ENCODE data around the gene IQCN.
"Not testable (repeated sequence)": the region's sequence is repeated elsewhere in the genome, so short reads cannot be mapped to it uniquely, and the experiment has no call there.

The IQCN gene

DNA sequence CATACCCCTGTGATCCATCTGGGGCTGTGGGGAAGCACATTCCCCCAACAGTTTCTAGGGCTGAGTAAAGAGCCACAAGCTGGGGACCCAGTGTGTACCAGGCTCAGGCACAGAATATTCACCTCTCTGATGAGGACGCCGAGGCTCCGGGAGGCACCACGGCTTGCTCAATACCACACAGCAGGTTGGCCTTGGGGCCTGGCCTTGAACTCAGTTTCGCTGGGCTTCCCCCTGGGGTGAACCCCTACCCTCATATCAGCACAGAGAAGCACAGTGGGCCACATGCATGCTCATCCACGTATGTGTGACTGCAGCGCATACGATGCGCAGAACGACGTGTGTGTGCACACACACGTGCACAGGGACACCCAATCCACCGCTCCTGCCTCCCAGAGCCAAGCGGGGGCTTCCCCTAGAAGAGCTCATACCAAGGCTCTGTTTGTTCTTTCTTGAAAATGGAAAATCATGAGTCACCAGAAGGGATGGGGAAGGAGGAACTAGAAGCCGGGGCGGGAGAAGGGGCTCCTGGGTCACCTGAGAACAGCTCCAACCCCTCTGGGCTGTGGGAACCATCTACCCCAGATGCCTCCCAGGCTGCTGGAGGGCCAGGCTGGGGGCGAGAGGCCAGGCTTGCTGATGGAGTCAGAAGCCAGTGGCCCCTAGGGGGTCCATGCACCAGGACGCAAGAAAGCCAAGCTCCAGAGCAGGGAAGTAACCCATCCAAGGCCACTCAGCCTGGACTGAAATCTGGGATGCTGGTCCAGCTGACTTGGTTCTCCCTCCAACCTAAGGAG lies 43.1 kb downstream of the IQCN start:
- DNase-seq = no peak

DNA sequence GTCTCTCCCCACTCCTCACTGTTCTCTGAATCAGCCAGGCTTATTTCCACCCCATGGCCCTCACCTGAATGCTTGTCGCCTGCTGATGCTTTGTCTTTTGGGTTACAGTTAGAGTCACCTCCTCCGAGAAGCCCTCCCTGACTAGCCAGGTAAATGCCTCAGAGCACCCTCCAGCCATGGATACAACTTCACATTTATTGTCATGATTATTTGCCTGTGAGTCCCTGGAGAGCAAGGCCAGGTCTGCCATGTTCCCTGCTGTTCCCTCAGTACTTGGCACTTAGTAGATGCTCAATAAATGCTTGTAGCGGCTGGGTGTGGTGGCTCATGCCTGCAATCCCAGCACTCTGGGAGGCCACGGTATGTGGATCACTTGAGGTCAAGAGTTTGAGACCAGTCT lies 44.3 kb downstream of the IQCN start:
- no peak for DNase-seq

DNA sequence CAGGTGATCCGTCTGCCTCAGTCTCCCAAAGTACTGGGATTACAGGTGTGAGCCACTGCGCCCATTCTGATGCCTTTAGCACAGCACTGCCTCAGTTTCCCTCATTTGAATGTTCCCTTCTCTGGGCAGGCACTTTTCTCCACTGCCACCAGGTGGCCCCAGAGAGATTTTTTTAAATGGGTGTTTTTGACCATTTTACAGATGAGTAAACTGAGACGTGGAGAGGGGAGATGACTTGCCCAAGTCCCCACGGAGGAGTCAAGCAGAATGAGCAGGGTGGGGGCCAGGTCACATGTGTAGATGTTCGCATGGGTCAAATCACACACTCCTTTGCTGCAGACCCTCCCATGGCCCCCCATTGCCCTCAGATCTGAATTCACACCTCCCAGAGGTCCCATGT lies 44.8 kb downstream of the IQCN start:
- DNase-seq = no peak

DNA sequence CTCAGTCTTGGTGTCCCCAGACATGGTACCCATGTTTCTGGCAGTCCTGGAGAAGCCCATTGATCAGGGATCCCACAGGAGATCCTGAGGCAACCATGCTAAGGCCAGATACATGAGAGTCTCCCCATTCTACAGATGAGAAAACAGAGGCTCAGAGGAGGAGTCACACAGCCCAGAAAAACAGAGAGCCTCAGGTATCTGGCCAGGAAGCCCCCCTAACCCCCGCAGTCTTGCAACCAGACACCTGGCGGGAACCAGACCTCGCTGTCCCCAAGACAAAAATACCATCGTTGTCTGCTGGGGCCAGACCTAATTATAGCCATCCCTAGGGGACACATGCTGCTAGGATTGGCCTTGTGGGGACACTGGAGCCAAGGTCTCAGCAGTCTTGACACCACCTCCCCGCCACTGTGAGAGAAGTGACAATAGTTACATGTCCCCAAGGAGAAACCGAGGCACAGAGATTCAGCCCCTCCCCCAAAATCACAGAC lies 46.4 kb downstream of the IQCN start:
- no peak for DNase-seq

DNA sequence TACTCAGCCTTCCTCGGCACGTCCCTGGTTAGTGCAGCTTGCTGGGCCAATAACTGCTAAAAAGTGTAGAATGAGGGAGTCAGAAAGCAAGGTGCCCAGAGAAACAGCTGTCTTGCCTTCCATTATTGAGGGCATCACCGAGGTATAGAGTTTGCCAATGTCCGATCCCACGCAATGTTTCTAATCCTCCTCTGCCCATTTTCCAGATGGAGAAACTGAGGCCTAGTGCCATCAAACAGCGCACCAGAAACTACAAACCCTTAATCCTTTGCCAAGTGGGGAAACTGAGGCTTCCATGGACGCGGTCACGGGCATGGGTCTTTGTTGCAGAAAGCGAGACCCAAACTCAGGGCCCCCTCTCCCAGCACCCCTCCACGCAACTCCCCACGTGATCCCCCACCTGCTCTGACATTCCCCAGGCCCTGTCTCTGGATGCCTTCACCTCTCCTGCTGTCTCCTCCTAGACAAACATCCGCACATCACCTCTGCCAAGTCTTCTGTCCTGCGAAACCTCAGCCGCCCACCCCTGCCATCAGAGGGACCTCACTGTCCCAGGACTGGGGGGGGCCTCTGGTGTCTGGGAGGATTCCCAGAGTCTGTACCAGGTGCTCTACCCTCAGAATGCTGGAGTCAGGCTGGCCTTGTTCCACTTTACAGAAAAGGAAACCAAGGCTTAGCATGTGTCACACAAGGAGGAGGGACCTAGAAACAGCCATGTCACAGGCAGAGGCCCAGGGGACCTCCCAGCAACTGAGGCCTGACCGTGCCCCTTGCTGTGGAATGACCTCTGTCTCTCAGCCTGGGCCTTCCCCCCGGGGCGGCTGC lies 47.1 kb downstream of the IQCN start:
- DNase-seq = no peak

DNA sequence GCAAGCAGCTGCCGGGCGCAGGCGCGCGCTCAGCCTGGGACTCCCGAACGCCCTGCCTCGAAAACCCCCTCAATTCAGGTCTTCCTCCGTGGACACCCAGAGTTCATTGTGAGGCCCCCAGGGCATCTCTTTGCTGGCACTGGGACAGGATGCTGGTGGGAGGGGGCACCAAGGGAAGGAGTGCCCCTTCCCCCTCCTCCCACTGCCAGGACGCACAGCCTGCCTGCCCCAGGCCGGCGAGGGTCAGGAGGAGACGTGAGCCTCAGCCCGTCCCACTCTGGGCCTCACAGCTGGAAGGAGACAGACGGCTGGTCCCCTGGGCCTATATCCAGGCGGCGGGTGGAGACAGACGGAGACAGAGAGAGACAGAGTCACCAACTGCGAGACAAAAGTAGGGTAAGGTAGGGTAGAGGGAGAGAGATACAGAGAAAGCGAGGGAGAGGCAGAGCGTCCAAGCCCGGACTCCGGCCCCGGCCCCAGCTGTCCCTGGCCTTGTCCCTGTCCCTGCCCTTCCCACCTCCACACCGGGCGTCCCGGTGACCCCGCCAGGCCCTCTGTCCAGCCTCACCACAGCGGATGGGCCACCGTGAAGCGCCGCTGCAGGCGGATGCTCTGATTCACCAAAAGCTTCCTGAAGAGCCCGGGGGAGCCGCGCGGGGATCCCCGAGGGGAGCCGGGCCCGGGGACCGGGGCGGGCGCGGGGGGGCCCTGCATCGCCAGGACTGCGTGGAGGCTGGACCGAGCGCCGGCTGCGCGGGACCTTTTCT lies 48.4 kb downstream of the IQCN start, which contains the start of gene PDE4C:
Gene PDE4C, minus strand, starts transcription at position 737 of the 767 bp plus-strand sequence. Its CDS starts 23 bp downstream, at position 714.
- no peak for DNase-seq

DNA sequence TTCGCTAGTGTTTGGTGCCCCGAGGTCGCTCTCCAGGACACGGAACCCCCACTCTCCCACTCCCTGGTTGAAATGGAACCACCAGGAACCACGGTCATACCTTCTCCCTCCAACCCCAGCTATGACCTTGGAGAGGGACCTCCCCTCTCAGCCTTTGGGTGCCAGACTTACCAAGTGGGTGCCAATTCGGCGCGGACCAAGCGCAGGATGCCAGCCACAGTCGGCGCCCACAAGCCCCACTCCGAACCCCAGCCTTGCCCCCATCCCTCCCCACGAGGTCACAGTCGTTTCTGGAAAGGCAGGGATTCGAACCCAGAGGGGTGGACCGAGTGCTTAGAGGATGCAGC lies 48.9 kb downstream of the IQCN start:
- no peak for DNase-seq

DNA sequence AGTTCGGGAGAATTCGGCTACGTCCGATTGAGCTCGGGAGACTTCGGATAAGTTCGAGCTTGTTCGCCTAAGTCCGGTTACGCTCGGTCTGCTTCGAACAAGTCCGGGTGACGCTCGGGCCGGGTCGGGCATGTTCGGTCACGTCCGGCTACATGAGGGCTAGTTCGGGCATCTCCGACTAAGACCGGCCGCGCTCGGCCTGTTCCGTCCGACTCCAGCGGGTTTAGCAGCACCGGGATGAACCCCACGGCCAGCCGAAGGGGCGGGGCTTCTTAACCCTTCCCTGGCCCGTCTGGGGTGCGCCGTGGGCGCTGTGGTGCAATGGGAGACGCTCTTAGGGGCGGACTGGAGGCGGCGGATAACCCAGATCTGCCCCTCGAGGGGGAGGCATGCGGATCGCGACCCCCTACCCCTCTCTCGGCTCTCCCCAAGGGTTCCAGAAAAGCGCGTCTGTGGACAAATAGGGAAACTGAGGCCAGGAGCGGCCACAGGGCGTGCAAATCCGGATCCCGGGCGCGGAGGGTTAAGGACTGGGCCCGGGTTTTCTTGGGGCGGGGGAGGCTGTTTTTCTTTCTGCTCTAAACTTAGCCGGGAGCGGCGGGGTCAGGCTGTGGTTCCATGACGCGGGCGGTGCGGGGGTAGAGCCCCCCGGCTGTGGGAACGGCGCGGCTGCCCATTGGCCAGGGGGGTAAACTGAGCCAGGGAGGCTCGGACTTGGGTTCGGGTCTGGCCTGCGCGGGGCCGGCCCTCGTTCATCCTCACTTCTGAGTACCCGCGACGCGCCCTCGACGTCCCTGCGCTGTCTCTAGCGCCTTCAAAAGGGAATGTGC lies 49.5 kb downstream of the IQCN start:
- peak; percentile 76 for DNase-seq

DNA sequence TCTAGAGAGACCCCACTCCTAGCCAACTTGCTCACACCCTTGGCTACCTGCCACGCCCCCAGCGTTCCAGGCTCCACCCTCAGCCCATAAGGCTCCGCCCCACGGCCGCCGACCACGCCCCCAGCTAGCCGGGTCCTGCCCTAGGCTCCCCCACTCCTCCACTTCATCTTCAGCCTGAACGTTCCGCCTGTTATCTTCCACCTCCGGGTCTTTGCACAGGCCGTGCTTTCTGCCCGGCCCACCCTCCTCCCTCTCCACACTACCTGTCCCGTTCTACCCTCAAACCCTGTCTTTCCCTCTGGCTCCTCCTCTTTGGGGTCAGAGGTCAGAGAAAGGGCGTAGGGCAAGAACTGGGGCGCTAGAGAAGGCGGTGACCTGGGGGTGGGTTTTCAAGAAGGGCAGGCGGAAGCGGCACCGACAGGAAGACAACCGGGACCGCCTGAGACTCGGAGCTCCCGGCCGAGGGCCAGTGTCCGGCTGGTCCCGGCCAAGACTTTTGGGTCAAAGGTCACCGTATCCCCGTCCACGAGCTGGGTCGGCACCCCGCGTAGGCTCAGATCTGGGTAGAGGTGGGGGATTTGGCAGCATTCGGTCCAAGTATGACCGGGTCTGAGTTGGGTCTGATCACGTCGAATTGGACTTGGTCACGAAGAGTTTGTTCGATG lies 50.3 kb downstream of the IQCN start:
- DNase-seq = no peak

DNA sequence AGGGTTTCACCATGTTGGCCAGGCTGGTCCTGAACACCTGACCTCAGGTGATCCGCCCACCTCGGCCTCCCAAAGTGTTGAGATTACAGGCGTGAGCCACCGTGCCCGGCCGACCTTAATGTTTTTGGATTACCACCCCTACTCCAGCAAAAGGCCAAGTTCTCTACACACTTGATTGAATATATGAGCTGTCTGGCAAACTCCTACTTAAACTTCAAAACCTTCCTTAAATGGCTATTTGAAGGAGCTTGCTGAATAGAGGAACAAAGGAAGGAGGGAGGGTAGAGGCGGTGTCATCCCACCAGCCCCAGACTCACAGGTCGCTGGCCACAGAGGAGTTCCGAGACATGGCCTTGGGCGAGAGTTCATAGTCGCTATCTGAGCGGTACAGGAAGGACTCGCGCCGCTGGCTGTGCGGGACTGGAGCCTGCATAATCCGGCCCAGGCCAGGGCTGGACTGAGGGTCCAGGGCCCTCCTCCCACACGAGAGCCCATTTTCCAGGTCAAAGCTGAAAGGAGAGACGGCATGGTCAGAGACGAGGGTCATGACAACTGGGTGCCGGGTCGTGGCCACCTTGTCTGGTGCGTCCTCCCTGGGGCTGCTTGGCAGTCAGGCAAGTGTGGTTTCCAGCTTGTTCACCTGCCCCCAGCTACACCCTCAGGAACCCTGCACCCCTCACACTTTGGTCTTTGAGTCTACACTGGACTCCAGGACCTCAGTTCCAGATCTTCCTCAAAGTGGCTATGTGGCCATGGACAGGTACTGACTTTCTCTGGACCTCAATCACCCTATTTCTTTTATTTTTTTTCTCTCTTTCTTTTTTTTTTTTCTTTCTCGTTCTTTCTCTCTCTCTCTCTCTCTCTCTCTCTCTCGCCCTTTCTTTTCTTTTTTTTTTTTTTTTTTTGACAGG lies 52.2 kb downstream of the IQCN start:
- no peak for DNase-seq

DNA sequence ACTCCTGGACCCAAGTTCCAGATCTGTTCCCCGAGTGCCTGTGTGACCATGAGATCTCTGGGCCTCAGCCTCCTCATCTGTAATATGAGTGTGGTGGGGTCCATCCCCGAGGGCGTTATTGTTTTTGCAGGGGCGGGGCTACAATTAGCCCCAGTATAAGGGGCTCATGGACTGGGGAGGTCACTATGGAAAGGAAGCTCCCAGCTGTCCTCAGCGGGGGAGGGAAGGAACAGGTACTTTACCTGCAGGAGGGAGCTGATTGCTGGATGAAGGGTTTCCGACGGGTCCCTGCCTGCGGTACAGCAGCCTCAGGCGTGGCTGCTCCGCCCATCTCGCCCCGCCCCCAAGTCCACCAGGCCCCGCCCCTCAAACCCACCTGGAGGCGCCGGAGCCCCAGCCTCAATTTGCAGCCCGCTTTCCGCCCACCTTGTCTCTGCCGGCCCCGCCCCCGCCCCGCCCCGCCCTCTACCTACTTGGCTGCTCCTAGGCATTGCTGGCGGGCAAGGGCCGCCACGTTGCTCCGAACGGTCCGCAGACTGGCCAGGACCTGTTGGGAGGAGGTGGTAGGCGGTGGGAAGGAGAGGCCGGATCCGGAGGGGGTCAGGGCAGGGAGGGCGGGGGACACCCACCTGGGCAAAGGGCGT lies 53.5 kb downstream of the IQCN start:
- DNase-seq = no peak

DNA sequence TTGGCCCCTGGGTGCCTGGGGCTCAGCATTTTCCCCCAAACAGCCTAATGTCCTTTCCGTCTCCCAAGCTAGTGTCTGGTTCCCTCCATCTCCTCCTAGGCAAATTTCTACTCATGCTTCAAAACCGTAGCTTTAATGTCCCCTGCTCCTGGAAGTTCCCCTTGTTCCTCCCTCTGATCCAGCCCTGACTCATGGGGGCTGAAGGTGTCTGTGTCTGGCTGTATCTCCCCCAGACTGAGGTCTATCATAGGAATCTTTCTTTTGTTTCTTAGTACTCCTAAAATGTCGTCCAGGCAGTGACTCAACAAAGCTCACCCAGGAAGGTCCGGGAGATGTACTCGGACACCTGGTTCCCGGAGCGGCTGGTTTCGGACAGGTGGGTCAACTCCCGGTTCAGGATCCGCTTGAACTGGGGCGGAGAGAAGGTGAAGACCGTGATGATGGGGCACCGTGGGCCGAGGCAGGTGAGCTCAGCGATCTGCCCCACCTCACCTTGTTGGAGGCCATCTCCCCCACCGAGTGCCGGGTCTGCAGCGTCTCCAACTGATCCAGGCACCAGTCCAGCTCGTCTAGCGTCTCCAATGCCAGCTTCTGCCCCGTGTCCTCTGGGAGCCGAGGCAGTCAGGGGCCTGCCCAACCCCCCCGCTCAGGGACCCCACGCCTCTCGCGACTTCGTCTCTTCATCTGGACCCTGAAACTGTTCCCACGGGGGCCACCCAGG lies 54.2 kb downstream of the IQCN start:
- no peak for DNase-seq

DNA sequence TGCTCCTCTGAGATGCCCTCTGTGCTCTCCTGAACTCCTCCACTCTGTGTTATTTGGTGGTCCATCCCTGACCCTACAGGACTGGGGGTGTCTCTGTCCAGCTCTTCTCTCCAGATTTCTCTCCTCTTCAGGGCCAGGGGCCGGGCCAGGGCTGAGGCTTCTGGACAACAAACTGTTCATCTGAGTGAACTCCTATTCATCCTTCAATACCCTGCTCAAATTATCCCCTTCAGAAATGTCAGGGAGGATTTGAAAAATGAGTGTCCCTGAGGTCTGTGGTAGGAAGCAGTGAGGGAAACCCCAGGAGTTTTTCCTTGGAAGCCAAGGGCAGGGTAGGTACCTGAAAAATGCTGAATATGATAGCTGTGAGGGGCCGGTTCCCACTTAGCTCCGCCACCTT lies 55.7 kb downstream of the IQCN start:
- no peak for DNase-seq

DNA sequence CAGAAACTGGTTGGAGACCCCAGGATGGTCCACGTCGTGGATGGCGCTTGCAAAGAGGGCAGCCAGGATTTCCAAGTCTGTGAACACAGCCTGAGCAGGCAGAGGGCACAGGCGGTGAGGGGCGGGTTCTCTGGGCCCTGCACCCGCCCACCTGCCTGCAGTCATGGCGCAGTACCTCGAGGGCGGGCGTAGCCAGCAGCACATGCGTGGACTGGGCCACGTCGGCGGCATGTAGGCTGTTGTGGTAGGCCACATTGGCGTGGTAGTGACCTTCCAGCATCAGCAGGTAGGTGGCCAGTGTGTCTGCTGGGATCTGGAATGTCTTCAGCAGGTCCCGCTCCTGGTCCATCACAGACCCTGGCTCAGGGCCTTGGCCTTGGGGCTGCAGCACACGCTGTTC lies 56.1 kb downstream of the IQCN start:
- no peak for DNase-seq

DNA sequence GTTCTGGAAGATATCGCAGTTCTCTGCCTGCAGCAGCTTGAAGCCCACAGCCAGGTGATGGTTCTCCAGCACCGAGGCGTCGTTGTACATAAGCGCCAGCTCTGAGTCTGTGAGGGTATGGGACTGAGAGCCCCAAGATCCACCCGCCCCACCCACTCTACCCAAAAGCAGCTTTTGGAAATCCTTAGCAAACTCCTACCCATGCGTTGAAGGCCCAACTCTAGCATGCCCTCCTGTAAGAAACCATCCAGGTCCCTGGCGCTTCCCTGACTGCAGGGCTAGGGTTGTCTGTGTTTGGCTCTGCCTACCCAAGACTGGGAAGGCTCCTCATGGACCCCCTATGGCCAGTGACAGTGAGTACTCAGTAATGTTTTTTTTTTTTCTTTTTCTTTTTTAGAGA lies 57.5 kb downstream of the IQCN start:
- no peak for DNase-seq

DNA sequence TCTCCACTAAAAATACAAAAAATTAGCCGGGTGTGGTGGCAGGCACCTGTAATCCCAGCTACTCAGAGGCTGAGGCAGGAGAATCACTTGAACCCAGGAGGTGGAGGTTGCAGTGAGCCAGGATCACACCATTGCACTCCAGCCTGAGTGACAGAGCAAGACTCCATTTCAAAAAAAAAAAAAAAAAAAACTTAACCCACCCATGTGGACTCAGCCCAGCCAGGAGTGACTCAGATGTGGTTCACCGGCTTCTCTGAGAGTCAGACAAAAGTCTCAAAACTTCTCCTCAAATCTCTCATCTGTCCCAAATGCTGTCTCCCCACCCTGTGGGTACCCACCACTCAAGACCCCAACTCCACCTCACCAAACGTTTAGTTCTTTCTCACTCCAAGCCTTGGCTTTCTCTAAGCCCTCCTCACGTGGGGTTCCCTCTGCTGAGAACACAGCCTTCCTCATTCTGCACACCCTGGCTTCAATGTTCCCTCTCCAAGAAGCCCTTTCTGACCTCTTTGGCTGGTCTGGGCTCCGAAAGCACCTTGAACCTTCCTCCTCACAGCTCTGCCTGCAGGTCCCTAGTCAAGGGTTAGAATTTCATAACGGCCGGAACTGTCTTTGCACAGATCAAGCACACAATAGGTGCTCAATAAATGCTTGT lies 59.3 kb downstream of the IQCN start:
- DNase-seq = no peak

DNA sequence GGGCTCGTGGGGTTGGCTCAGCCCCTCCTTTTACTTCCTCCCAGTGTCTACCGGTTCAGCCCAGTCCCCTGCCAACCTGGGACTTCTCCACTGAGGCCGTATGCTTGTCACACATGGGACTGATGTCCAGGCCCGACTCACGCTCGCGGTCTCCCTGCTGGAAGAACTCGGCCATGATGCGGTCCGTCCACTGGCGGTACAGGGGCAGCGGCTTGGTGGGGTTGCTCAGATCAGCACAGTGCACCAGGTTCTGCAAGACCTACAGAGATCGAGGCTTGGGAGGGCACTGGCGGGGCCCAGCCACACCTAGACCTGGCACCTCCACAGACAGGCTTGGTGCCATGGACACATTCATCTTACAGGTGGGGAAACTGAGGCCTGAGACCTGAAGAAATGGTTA lies 62.6 kb downstream of the IQCN start:
- no peak for DNase-seq

DNA sequence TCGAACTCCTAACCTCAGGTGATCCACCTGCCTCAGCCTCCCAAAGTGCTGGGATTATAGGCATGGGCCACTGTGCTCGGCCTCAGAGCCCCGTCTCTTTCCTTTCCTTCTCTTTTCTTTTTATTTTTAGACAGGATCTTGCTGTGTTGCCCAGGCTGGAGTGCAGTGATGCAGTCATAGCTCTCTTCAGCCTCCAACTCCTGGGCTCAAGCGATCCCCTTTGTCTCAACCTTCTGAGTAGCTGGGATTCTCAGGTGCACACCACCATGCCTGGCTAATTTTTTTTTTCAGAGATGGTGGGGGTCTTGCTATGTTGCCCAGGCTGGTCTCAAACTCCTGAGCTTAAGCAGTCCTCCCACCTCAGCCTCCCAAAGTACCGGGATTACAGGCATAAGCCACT lies 64.3 kb downstream of the IQCN start:
- DNase-seq = not testable (repeated sequence)

Data from NCI-H1417 treated with DMSO at 0.1 percent for 48 hours (cell line).